GM23338 (cell line): ENCODE results near the gene SRGAP2B. TPM values are rescaled to one million over a fixed set of nuclear protein-coding genes. Genes with fewer than 3 reads are reported as not detected.
A peak's percentile ranks its signal among the peaks of the same experiment; 100 is the strongest.
"Not testable (repeated sequence)": the region's sequence is repeated elsewhere in the genome, so short reads cannot be mapped to it uniquely, and the experiment has no call there.

ENCODE experiments used
- ATAC-seq: fragments of 200-7000 bp; cut with Tn5 transposase; 3 replicates; pipeline ENCODE4 v1.9.1; 2020
- DNase-seq: peaks from one replicate; pipeline ENCODE4 v3.0.0-alpha.2; 2015; ENCODE audit warnings: low spot score
- H2AFZ ChIP-seq: fragments of 200-600 bp; sonication (generic); 2 replicates; pipeline ENCODE4 v1.8.0; 2016; ENCODE audit warnings: antibody characterized with exemption, mild to moderate bottlenecking, moderate library complexity
- H3F3A ChIP-seq: fragments of 200-600 bp; sonication (generic); replicated peaks from 2 replicates; pipeline ENCODE4 v1.8.0; 2017; ENCODE audit warnings: antibody characterized with exemption, mixed run types, low read depth
- H3K27ac ChIP-seq: fragments of 200-600 bp; sonication (generic); 2 replicates; pipeline ENCODE4 v1.6.1; 2016; ENCODE audit warnings: low read depth
- H3K27me3 ChIP-seq: fragments of 200-600 bp; sonication (generic); 2 replicates; pipeline ENCODE4 v1.8.0; 2016; ENCODE audit warnings: mild to moderate bottlenecking, mixed run types, moderate library complexity; ENCODE audit not compliant: insufficient read depth
- H3K36me3 ChIP-seq: fragments of 200-600 bp; sonication (generic); 2 replicates; pipeline ENCODE4 v1.8.0; 2016; ENCODE audit warnings: mild to moderate bottlenecking; ENCODE audit not compliant: insufficient read depth
- H3K4me1 ChIP-seq: fragments of 200-600 bp; sonication (generic); 2 replicates; pipeline ENCODE4 v1.8.0; 2016; ENCODE audit warnings: mild to moderate bottlenecking, moderate library complexity; ENCODE audit not compliant: insufficient read depth
- H3K4me2 ChIP-seq: fragments of 200-600 bp; sonication (generic); 2 replicates; pipeline ENCODE4 v1.7.1; 2017; ENCODE audit warnings: mixed run types
- H3K4me3 ChIP-seq: fragments of 200-600 bp; sonication (generic); 2 replicates; pipeline ENCODE4 v1.6.1; 2016; ENCODE audit warnings: mixed run types
- H3K79me2 ChIP-seq: fragments of 200-600 bp; sonication (generic); replicated peaks from 2 replicates; pipeline ENCODE4 v1.8.0; 2017; ENCODE audit warnings: mild to moderate bottlenecking; ENCODE audit not compliant: insufficient read depth
- H3K9me2 ChIP-seq: fragments of 200-600 bp; sonication (generic); 2 replicates; pipeline ENCODE4 v1.8.0; 2017; ENCODE audit not compliant: insufficient read depth
- H4K20me1 ChIP-seq: fragments of 200-600 bp; sonication (generic); replicated peaks from 2 replicates; pipeline ENCODE4 v1.8.0; 2017; ENCODE audit warnings: mild to moderate bottlenecking; ENCODE audit not compliant: insufficient read depth
- H3K27ac Mint-ChIP-seq: 2 replicates; pipeline ENCODE4 v1.8.0; 2020; ENCODE audit warnings: inconsistent platforms, mild to moderate bottlenecking, moderate library complexity, mixed read lengths
- H3K27me3 Mint-ChIP-seq: 3 replicates; pipeline ENCODE4 v1.8.0; 2022; ENCODE audit warnings: low read depth, mild to moderate bottlenecking, moderate library complexity, mixed read lengths, inconsistent platforms; ENCODE audit not compliant: insufficient read depth, poor library complexity
- H3K36me3 Mint-ChIP-seq: 3 replicates; pipeline ENCODE4 v1.8.0; 2021; ENCODE audit warnings: low read depth, mild to moderate bottlenecking, inconsistent platforms, moderate library complexity, mixed read lengths
- H3K4me1 Mint-ChIP-seq: 3 replicates; pipeline ENCODE4 v1.8.0; 2020; ENCODE audit warnings: mild to moderate bottlenecking, inconsistent platforms, mixed read lengths
- H3K4me3 Mint-ChIP-seq: 3 replicates; pipeline ENCODE4 v1.8.0; 2021; ENCODE audit warnings: moderate library complexity, mild to moderate bottlenecking, inconsistent platforms, mixed read lengths
- H3K9me3 Mint-ChIP-seq: 3 replicates; pipeline ENCODE4 v1.8.0; 2020; ENCODE audit warnings: moderate library complexity, mild to moderate bottlenecking, inconsistent platforms, mixed read lengths
- polyA plus RNA-seq: library from polyadenylated mRNA; unstranded; fragments of >200 nt; fragmentation: Nextera tagmentation; extraction: Ambion mirVana; gene quantifications from 2 replicates; pipeline ENCODE4 v1.2.1, GENCODE V29; 2016
- total RNA-seq: library from RNA; depleted of rRNA; stranded (reverse); fragments of >200 nt; shearing (Covaris generic); gene quantifications from 2 replicates; pipeline ENCODE4 v1.2.3, GENCODE V29; 2014

Gene SRGAP2B
- total and polyA plus RNA-seq, 2 experiments from 2014 or later, result 17.4 to 28.8 TPM

- peak; percentile 19; the same call in 1 of the 3 replicates for ATAC-seq
Measured at GRCh38 chr1:145000074-145000742, 94.9 kb downstream of the SRGAP2B start.

GRCh38 chr1:144998981-144999273 lies 96.2 kb downstream of the SRGAP2B start:
- not testable (repeated sequence) for H3K9me3 Mint-ChIP-seq, H3K4me1 ChIP-seq, H2AFZ ChIP-seq, H4K20me1 ChIP-seq, H3K27me3 Mint-ChIP-seq, H3K79me2 ChIP-seq, DNase-seq, ATAC-seq, H3K4me3 ChIP-seq, H3K4me1 Mint-ChIP-seq, H3K36me3 ChIP-seq, H3K9me2 ChIP-seq, H3K27ac Mint-ChIP-seq, H3K36me3 Mint-ChIP-seq, H3K4me3 Mint-ChIP-seq, H3K27ac ChIP-seq, H3K27me3 ChIP-seq, H3F3A ChIP-seq, H3K4me2 ChIP-seq

More at GRCh38 chr1:145000074-145000742, 94.9 kb downstream of the SRGAP2B start:
- H3K27ac Mint-ChIP-seq, H3K4me1 ChIP-seq, H2AFZ ChIP-seq, H3K9me2 ChIP-seq, H3K9me3 Mint-ChIP-seq, H3K36me3 ChIP-seq, H3K27me3 Mint-ChIP-seq, H3K4me3 ChIP-seq, H3K36me3 Mint-ChIP-seq, H3K27ac ChIP-seq, H3K4me1 Mint-ChIP-seq, H4K20me1 ChIP-seq, H3F3A ChIP-seq, H3K27me3 ChIP-seq, H3K79me2 ChIP-seq, H3K4me2 ChIP-seq, DNase-seq, H3K4me3 Mint-ChIP-seq: not testable (repeated sequence)

DNA sequence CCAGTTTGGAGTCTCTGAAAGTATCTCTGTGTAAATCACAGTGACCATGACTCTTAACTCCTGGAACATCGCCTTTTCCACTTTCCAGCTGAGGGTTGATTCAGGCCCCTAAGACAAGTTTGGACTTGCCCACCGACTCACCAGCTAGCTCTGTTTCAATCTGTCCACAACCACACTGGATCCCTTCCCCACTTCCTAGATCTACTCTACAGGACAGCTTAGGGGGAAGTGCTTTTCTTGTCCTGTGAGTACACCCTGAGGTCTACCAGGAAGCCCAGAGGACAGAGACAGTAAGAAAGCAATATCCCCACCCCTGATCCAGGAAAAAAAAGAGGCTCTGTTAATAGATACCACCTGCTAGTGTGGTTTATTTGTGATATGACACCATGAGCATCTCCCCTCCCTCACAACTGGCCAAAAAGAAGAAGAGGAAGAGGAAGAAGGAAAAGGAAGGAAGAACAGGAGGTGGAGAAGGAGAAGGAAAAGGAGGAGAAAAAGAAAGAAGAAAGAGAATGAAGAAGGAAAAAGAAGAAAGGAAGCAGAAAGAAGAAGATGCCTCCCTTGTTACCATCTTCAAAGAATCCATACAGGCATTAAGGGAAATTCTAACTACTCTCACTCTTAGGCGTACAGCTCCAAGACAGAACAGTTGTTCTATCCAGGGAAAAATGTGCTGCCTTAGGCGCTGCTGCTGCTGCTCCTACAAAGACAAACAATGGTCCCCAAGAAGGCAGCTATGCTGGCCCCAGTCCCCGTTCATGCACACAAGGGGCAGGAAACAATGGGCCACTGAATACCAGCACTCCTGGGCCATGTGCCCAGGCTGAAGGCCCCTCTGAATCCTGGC lies 96.8 kb downstream of the SRGAP2B start:
- not testable (repeated sequence) for H4K20me1 ChIP-seq, H2AFZ ChIP-seq, H3K79me2 ChIP-seq, H3K36me3 ChIP-seq, H3K4me1 Mint-ChIP-seq, H3K4me1 ChIP-seq, H3K9me3 Mint-ChIP-seq, H3K4me2 ChIP-seq, H3K4me3 Mint-ChIP-seq, DNase-seq, H3F3A ChIP-seq, H3K9me2 ChIP-seq, H3K27me3 ChIP-seq, H3K36me3 Mint-ChIP-seq, H3K27ac ChIP-seq, H3K4me3 ChIP-seq, H3K27me3 Mint-ChIP-seq
- peak; percentile 30; the same call in 1 of the 3 replicates for ATAC-seq
- H3K27ac Mint-ChIP-seq, result peak overlapping the region; percentile 60

DNA sequence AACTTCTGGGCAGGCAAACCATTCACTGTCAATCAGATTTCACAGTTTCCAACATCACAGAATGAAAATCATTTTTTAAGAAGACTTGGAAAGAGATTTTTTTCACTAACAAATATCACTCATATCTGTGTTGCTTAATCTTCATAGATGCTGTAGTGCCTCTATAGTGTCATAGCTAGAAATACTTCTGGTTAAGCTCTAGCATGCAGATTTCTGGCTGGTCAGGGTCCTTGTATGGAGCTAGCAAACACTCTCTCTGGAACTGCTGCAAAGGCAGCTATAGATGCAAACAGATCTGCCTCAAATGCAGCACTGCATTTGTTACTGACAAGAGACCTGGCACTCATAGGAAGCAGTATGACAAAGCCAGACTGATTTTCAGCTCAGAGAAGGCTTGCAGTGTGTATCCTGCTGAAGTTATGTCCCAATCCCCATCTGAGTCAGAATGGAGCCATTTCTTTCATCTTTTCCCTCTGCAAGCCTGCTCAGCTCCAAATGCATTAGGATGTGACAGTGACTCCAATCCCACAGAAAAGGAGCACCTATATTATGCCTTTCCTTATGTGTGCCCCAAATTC lies 99.2 kb downstream of the SRGAP2B start:
- H3K4me3 ChIP-seq, H3K27me3 ChIP-seq, DNase-seq, ATAC-seq, H3F3A ChIP-seq, H3K4me1 Mint-ChIP-seq, H2AFZ ChIP-seq, H3K9me2 ChIP-seq, H3K27ac ChIP-seq, H3K9me3 Mint-ChIP-seq, H3K79me2 ChIP-seq, H3K27me3 Mint-ChIP-seq, H3K36me3 Mint-ChIP-seq, H3K36me3 ChIP-seq, H3K4me1 ChIP-seq, H3K27ac Mint-ChIP-seq, H3K4me2 ChIP-seq, H4K20me1 ChIP-seq, H3K4me3 Mint-ChIP-seq: not testable (repeated sequence)

- not testable (repeated sequence) for H2AFZ ChIP-seq, H3K9me2 ChIP-seq, ATAC-seq, H3K36me3 Mint-ChIP-seq, H4K20me1 ChIP-seq, H3K4me1 Mint-ChIP-seq, H3K27ac ChIP-seq, H3K27me3 Mint-ChIP-seq, H3K4me2 ChIP-seq, H3K4me3 Mint-ChIP-seq, H3K27ac Mint-ChIP-seq, H3K79me2 ChIP-seq, H3K9me3 Mint-ChIP-seq, H3K36me3 ChIP-seq, H3K4me1 ChIP-seq, H3F3A ChIP-seq, H3K27me3 ChIP-seq, H3K4me3 ChIP-seq, DNase-seq
Measured at GRCh38 chr1:144992915-144993314, 102.2 kb downstream of the SRGAP2B start.

GRCh38 chr1:144990611-144991010 lies 104.5 kb downstream of the SRGAP2B start:
- not testable (repeated sequence) for H3K9me3 Mint-ChIP-seq, DNase-seq, H3K4me1 ChIP-seq, H3K27ac ChIP-seq, H3K27ac Mint-ChIP-seq, H3K9me2 ChIP-seq, H3F3A ChIP-seq, H3K27me3 ChIP-seq, H4K20me1 ChIP-seq, H3K36me3 Mint-ChIP-seq, ATAC-seq, H3K36me3 ChIP-seq, H2AFZ ChIP-seq, H3K27me3 Mint-ChIP-seq, H3K79me2 ChIP-seq, H3K4me3 Mint-ChIP-seq, H3K4me1 Mint-ChIP-seq, H3K4me3 ChIP-seq, H3K4me2 ChIP-seq
